ENCODE measurements around the gene VMP1. TPM values are rescaled to one million over a fixed set of nuclear protein-coding genes. Genes with fewer than 3 reads are reported as not detected.

The VMP1 gene
- total RNA-seq, 1 donor from 2014 or later = 176 TPM

DNA sequence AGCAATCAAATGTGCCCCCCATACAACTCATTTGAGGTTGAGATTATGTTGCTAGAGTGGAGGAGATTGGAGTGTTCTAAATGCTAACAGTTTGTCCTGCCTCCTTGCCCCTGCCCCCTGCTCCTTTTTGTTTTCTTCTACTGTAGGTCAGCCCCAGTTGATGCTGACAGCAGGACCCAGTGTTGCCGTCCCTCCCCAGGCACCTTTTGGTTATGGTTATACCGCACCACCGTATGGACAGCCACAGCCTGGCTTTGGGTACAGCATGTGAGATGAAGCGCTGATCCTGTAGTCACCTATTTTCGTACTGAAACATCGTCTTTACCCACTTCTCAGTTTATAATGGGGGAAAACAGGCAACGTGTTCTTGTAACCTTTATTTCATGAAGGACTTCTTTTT lies 13.9 kb upstream of the VMP1 start:
- TF ChIP-seq, protein P1, sequence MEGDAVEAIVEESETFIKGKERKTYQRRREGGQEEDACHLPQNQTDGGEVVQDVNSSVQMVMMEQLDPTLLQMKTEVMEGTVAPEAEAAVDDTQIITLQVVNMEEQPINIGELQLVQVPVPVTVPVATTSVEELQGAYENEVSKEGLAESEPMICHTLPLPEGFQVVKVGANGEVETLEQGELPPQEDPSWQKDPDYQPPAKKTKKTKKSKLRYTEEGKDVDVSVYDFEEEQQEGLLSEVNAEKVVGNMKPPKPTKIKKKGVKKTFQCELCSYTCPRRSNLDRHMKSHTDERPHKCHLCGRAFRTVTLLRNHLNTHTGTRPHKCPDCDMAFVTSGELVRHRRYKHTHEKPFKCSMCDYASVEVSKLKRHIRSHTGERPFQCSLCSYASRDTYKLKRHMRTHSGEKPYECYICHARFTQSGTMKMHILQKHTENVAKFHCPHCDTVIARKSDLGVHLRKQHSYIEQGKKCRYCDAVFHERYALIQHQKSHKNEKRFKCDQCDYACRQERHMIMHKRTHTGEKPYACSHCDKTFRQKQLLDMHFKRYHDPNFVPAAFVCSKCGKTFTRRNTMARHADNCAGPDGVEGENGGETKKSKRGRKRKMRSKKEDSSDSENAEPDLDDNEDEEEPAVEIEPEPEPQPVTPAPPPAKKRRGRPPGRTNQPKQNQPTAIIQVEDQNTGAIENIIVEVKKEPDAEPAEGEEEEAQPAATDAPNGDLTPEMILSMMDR (IDR thresholded peaks at IDR 0.05) = no peak
- Mint-ChIP-seq H3K9me3 (no peaks in the 10 kb centered on the region), H3K36me3 (ENCODE audit: low read depth) (peaks cover 90% of the 10 kb centered on the region), H3K4me3 (no peak overlapping the region), H3K27ac (no peak overlapping the region), H3K4me1 (peaks cover 13% of the 10 kb centered on the region), H3K27me3 (no peaks in the 10 kb centered on the region)
- ChIA-PET POLR2A (no interaction called here), CTCF (no interaction called here)
- ATAC-seq (ENCODE audit: low read depth) = no peak
- intact Hi-C loops (cut with micrococcal nuclease) = no loop called here
- no peak for DNase-seq

DNA sequence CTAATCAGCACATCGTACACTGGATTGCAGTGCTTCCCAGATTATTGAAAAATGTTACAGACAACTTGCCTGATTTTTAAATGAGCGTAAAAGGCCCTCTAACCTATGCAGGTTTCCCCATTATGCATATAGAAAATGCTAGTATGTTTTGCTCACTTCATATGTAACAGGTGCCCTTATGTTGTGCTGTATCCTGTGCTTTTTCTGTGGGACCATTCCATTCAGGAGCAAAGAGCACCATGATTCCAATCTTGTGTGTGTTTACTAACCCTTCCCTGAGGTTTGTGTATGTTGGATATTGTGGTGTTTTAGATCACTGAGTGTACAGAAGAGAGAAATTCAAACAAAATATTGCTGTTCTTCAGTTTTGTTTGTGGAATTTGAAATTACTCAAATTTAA lies 13.1 kb upstream of the VMP1 start:
- H3K9me3 Mint-ChIP-seq = no peaks in the 10 kb centered on the region
- peaks cover 19% of the 10 kb centered on the region for H3K4me1 Mint-ChIP-seq
- peak overlapping the region; percentile 2 for H3K27ac Mint-ChIP-seq
- DNase-seq (no peak), ATAC-seq (ENCODE audit: low read depth) (no peak)
- CTCF ChIA-PET = no interaction called here
- POLR2A ChIA-PET = no interaction called here
- peaks cover 93% of the 10 kb centered on the region for H3K36me3 Mint-ChIP-seq (ENCODE audit: low read depth)
- intact Hi-C loops (cut with micrococcal nuclease) = no loop called here
- no peaks in the 10 kb centered on the region for H3K27me3 Mint-ChIP-seq
- H3K4me3 Mint-ChIP-seq = no peak overlapping the region
- TF ChIP-seq, protein P1 (IDR thresholded peaks at IDR 0.05) = no peak

DNA sequence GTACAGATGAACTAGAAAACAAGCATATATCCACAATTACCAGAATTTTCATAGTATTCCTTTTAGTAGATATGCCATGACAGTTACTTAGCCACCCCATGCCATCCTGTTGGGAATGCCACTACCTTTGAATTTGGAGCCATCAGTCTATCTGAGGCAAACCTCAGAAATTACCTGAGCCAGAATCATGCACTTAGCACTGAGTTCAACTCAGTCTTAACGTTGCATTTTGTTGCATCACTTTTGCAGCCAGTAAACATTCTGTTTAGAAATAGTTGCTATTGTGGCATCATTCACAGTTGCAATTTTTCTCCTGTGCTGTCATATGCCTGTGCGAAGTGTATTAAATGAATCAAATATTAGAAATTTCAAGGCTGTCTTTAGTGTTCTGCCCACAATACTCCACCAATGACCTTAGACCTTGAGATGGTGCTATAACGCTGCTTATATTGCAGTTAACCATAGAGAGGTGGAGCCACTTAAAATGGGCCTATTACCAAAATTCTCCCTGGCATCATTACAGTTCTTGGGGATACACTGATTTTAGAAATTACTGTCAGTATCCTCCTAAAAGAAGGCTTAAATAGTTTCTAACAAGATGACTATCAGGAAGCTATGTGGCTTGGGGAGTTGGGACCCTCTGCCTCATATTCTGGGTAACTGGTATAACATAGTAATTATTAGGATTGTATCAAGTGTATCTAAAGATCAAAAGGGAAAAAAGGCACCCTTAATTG lies 11.3 kb upstream of the VMP1 start:
- ChIA-PET POLR2A (interaction anchor here (1.2 kb wide), 1 partner anchor 25 kb away, joined by 3 read pairs; no protein-coding TSS in a partner anchor), CTCF (no interaction called here)
- DNase-seq (no peak), ATAC-seq (ENCODE audit: low read depth) (no peak)
- H3K27me3 Mint-ChIP-seq = no peaks in the 10 kb centered on the region
- no peak overlapping the region for H3K4me3 Mint-ChIP-seq
- TF ChIP-seq, protein P1 (IDR thresholded peaks at IDR 0.05) = no peak
- peak overlapping the region; percentile 16 for H3K27ac Mint-ChIP-seq
- H3K9me3 Mint-ChIP-seq = no peaks in the 10 kb centered on the region
- peaks cover 90% of the 10 kb centered on the region for H3K36me3 Mint-ChIP-seq (ENCODE audit: low read depth)
- intact Hi-C loops (cut with micrococcal nuclease) = loop anchor here (1.0 kb wide), 1 partner anchor 11 kb away; the partner anchor contains the start of genes PTRH2 and VMP1
- H3K4me1 Mint-ChIP-seq = peaks cover 23% of the 10 kb centered on the region

- H3K36me3 Mint-ChIP-seq (ENCODE audit: low read depth) = peaks cover 91% of the 10 kb centered on the region
- POLR2A ChIA-PET = interaction anchor here (0.9 kb wide), 1 partner anchor 10 kb away, joined by 3 read pairs; the partner anchor contains the start of gene PTRH2
These were observed 10.7 kb upstream of the VMP1 start for GRCh38 chr17:59696682-59697277.

GRCh38 chr17:59698143-59698542 lies 9.3 kb upstream of the VMP1 start:
- no peak for ATAC-seq (ENCODE audit: low read depth)

More at GRCh38 chr17:59696682-59697277, 10.7 kb upstream of the VMP1 start:
- TF ChIP-seq, protein P1 (IDR thresholded peaks at IDR 0.05) = no peak
- Mint-ChIP-seq H3K9me3 (no peaks in the 10 kb centered on the region), H3K4me3 (no peak overlapping the region), H3K4me1 (peaks cover 23% of the 10 kb centered on the region), H3K27ac (peak overlapping the region; percentile 16), H3K27me3 (no peaks in the 10 kb centered on the region)
- CTCF ChIA-PET = no interaction called here
- intact Hi-C loops (cut with micrococcal nuclease) = loop anchor here (1.0 kb wide), 1 partner anchor 11 kb away; the partner anchor contains the start of genes PTRH2 and VMP1
- ATAC-seq (ENCODE audit: low read depth) (no peak), DNase-seq (no peak)

More at GRCh38 chr17:59698143-59698542, 9.3 kb upstream of the VMP1 start:
- TF ChIP-seq, protein P1 (IDR thresholded peaks at IDR 0.05) = no peak
- Mint-ChIP-seq H3K27ac (peak overlapping the region; percentile 4), H3K27me3 (no peaks in the 10 kb centered on the region), H3K4me1 (peaks cover 31% of the 10 kb centered on the region), H3K36me3 (ENCODE audit: low read depth) (peaks cover 91% of the 10 kb centered on the region), H3K4me3 (no peak overlapping the region), H3K9me3 (no peaks in the 10 kb centered on the region)
- CTCF ChIA-PET = no interaction called here
- DNase-seq = no peak
- POLR2A ChIA-PET = interaction anchor here (0.5 to 1.0 kb wide), 2 partner anchors 9 to 79 kb away, joined by 3 read pairs; partner anchors contain the start of genes PTRH2 and VMP1
- intact Hi-C loops (cut with micrococcal nuclease) = no loop called here
